ENCODE results near the gene ADCY6.

The ADCY6 gene

DNA sequence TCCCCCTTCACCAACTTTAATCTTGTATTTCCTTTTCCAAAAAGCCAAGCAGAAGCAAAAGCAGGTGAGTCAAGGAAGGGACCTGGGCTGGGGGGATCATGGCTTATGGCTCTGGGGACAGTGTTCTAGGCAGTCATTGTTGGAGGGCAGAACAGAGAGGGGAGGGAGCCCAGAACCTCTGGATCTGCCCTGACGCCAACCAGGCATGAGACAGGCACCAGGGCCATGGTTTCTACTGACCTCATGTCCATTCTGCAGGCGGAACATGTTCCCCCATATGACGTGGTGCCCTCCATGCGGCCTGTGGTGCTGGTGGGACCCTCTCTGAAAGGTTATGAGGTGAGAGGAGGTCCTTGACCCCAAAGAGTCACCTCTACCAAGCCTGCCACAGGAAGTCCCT is 36.0 kb upstream of the ADCY6 start:
- Histone ChIP-seq H3K4me1 (ENCODE audit: insufficient read depth, low read length, severe bottlenecking) (no peaks in the 10 kb centered on the region), H3K27me3 (ENCODE audit: insufficient read depth, low read length) (no peaks in the 10 kb centered on the region), H3F3A (ENCODE audit: insufficient read depth, low read length) (no peaks in the 10 kb centered on the region), H3K79me2 (ENCODE audit: insufficient read depth, low read length) (no peaks in the 10 kb centered on the region), H4K20me1 (ENCODE audit: insufficient read depth, low read length) (no peaks in the 10 kb centered on the region), H3K4me3 (ENCODE audit: low read depth, low read length, poor library complexity, severe bottlenecking) (no peak overlapping the region), H3K9me3 (ENCODE audit: low read length) (no peaks in the 10 kb centered on the region), H3K27ac (ENCODE audit: low read depth, low read length, poor library complexity, severe bottlenecking) (no peak overlapping the region), H3K36me3 (ENCODE audit: insufficient read depth, low read length) (peaks cover 20% of the 10 kb centered on the region), H3K4me2 (ENCODE audit: low read length) (no peak overlapping the region), H3K9me2 (ENCODE audit: low read depth, low read length) (no peaks in the 10 kb centered on the region), H3K9ac (ENCODE audit: low read length) (no peak overlapping the region), H2AFZ (ENCODE audit: low read length) (no peak overlapping the region)
- no peak for TF ChIP-seq EZH2 (IDR thresholded peaks at IDR 0.05; ENCODE audit: borderline replicate concordance, low read length)
- TF ChIP-seq, protein P1, sequence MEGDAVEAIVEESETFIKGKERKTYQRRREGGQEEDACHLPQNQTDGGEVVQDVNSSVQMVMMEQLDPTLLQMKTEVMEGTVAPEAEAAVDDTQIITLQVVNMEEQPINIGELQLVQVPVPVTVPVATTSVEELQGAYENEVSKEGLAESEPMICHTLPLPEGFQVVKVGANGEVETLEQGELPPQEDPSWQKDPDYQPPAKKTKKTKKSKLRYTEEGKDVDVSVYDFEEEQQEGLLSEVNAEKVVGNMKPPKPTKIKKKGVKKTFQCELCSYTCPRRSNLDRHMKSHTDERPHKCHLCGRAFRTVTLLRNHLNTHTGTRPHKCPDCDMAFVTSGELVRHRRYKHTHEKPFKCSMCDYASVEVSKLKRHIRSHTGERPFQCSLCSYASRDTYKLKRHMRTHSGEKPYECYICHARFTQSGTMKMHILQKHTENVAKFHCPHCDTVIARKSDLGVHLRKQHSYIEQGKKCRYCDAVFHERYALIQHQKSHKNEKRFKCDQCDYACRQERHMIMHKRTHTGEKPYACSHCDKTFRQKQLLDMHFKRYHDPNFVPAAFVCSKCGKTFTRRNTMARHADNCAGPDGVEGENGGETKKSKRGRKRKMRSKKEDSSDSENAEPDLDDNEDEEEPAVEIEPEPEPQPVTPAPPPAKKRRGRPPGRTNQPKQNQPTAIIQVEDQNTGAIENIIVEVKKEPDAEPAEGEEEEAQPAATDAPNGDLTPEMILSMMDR (IDR thresholded peaks at IDR 0.05; ENCODE audit: low read length): no peak

DNA sequence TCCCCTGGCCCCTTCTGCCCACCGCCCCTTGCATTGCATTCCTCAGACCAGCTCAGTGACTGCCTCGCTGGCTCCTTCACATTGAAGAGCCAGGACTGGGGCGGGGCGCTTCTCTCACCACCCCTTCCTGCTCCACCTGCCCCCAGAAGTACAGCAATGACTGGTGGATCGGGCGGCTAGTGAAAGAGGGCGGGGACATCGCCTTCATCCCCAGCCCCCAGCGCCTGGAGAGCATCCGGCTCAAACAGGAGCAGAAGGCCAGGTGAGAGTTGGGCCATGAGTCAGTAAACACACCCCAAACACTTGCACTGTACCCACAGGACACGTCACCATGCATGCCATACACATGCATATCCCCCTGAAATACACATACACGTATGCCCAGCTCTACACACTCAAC is 35.2 kb upstream of the ADCY6 start:
- Histone ChIP-seq H3F3A (ENCODE audit: insufficient read depth, low read length) (no peaks in the 10 kb centered on the region), H3K9ac (ENCODE audit: low read length) (no peak overlapping the region), H3K9me2 (ENCODE audit: low read depth, low read length) (no peaks in the 10 kb centered on the region), H3K4me2 (ENCODE audit: low read length) (no peak overlapping the region), H3K27ac (ENCODE audit: low read depth, low read length, poor library complexity, severe bottlenecking) (no peak overlapping the region), H4K20me1 (ENCODE audit: insufficient read depth, low read length) (no peaks in the 10 kb centered on the region), H2AFZ (ENCODE audit: low read length) (no peak overlapping the region), H3K4me3 (ENCODE audit: low read depth, low read length, poor library complexity, severe bottlenecking) (no peak overlapping the region), H3K27me3 (ENCODE audit: insufficient read depth, low read length) (no peaks in the 10 kb centered on the region), H3K36me3 (ENCODE audit: insufficient read depth, low read length) (peaks cover 12% of the 10 kb centered on the region), H3K4me1 (ENCODE audit: insufficient read depth, low read length, severe bottlenecking) (no peaks in the 10 kb centered on the region), H3K9me3 (ENCODE audit: low read length) (no peaks in the 10 kb centered on the region), H3K79me2 (ENCODE audit: insufficient read depth, low read length) (no peaks in the 10 kb centered on the region)
- TF ChIP-seq, protein P1 (IDR thresholded peaks at IDR 0.05; ENCODE audit: low read length): no peak
- no peak for TF ChIP-seq EZH2 (IDR thresholded peaks at IDR 0.05; ENCODE audit: borderline replicate concordance, low read length)

DNA sequence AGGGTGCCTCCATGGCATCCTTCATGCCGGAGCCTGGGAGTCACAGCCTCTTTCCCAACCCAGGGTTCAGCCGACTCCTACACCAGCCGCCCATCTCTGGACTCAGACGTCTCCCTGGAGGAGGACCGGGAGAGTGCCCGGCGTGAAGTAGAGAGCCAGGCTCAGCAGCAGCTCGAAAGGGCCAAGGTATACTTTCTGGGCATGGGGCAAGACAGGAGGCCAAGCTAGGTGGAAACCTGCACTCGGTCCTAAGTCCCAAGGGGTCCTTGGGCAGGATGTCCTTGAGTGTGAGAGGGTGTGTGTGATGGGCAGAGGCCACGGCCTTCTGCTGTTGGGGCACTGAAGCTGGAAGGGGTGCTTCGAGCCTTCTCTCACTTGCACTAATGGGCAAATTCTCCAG is 34.4 kb upstream of the ADCY6 start:
- no peak overlapping the region for H3K4me2 ChIP-seq (ENCODE audit: low read length)
- TF ChIP-seq, protein P1 (IDR thresholded peaks at IDR 0.05; ENCODE audit: low read length): no peak
- no peak for TF ChIP-seq EZH2 (IDR thresholded peaks at IDR 0.05; ENCODE audit: borderline replicate concordance, low read length)

More for the DNA sequence above, 34.4 kb upstream of the ADCY6 start:
- H3F3A ChIP-seq (ENCODE audit: insufficient read depth, low read length): no peaks in the 10 kb centered on the region
- no peak overlapping the region for H2AFZ ChIP-seq (ENCODE audit: low read length)
- no peaks in the 10 kb centered on the region for H3K27me3 ChIP-seq (ENCODE audit: insufficient read depth, low read length)
- no peaks in the 10 kb centered on the region for H3K79me2 ChIP-seq (ENCODE audit: insufficient read depth, low read length)
- H3K4me3 ChIP-seq (ENCODE audit: low read depth, low read length, poor library complexity, severe bottlenecking): no peak overlapping the region
- no peaks in the 10 kb centered on the region for H4K20me1 ChIP-seq (ENCODE audit: insufficient read depth, low read length)
- no peaks in the 10 kb centered on the region for H3K9me3 ChIP-seq (ENCODE audit: low read length)
- no peaks in the 10 kb centered on the region for H3K9me2 ChIP-seq (ENCODE audit: low read depth, low read length)
- peaks cover 5% of the 10 kb centered on the region; the same call in 1 of the 2 replicates for H3K36me3 ChIP-seq (ENCODE audit: insufficient read depth, low read length)
- no peaks in the 10 kb centered on the region for H3K4me1 ChIP-seq (ENCODE audit: insufficient read depth, low read length, severe bottlenecking)
- H3K27ac ChIP-seq (ENCODE audit: low read depth, low read length, poor library complexity, severe bottlenecking): no peak overlapping the region
- no peak overlapping the region for H3K9ac ChIP-seq (ENCODE audit: low read length)
